Right ventricle myocardium superior (tissue), 1 donor: ENCODE measurements around the gene OR56B1. TPM values are rescaled to one million over a fixed set of nuclear protein-coding genes. Genes with fewer than 3 reads are reported as not detected.
"Not testable (repeated sequence)": the region's sequence is repeated elsewhere in the genome, so short reads cannot be mapped to it uniquely, and the experiment has no call there.

Source experiments
- ATAC-seq: fragments of 200-7000 bp; cut with Tn5 transposase; one replicate; pipeline ENCODE4 v1.9.1; 2020; ENCODE audit warnings: mild to moderate bottlenecking; ENCODE audit not compliant: poor library complexity
- DNase-seq: peaks from one replicate; pipeline ENCODE4 v3.0.0-alpha.2; 2020
- intact Hi-C: fragments of 100-400 bp; cut with DNase I; formaldehyde crosslinking; loops from one replicate; pipeline ENCODE4 v1.11.2; 2022
- long read RNA-seq: library from polyadenylated mRNA; unstranded; transcript quantifications from one replicate; pipeline ENCODE4 v2.0.0, GENCODE V29; 2021
- total RNA-seq: library from RNA; stranded (reverse); fragmentation: NEBNext Ultra II Directional; extraction: Animal tissue kit (Norgen Biotek cat#: 25700); gene quantifications from one replicate; pipeline ENCODE4 v1.2.1, GENCODE V29; 2021
- donor health status: DM: no; HTN: yes; CAD: no; lungs with severe emphysema.

The OR56B1 gene
- total RNA-seq: not detected
- long read RNA-seq: 0 reads

- ATAC-seq: no peak
- intact Hi-C loops: no loop called here
- no peak for DNase-seq
These were observed at the start of gene OR56B1 for GRCh38 chr11:5736396-5736795. OR56B1 (plus strand) TSS chr11:5736448; CDS start chr11:5736517, 69 bp downstream.

- intact Hi-C loops: no loop called here
- no peak for DNase-seq
- no peak for ATAC-seq
These were observed 47.8 kb upstream of the OR56B1 start for GRCh38 chr11:5688482-5688881.

- intact Hi-C loops: no loop called here
- DNase-seq: no peak
- peak; percentile 79 for ATAC-seq
These were observed 46.7 kb upstream of the OR56B1 start, which contains the start of gene TRIM22 for GRCh38 chr11:5689551-5689983. TRIM22 (plus strand) TSS chr11:5689790; CDS start chr11:5696233, 6,443 bp downstream.

- DNase-seq: no peak
- ATAC-seq: peak; percentile 86
- intact Hi-C loops: no loop called here
These were observed 46.0 kb upstream of the OR56B1 start for GRCh38 chr11:5690216-5690615.

- peak; percentile 44 for ATAC-seq
- no peak for DNase-seq
- intact Hi-C loops: no loop called here
These were observed 45.5 kb upstream of the OR56B1 start for GRCh38 chr11:5690736-5691135.

GRCh38 chr11:5691238-5691963 is 44.8 kb upstream of the OR56B1 start:
- intact Hi-C loops, ATAC-seq, DNase-seq: not testable (repeated sequence)

- intact Hi-C loops: no loop called here
- no peak for DNase-seq
- ATAC-seq: no peak
These were observed 44.3 kb upstream of the OR56B1 start for GRCh38 chr11:5691964-5692361.

- DNase-seq (no peak), ATAC-seq (no peak)
- intact Hi-C loops: no loop called here
These were observed 41.6 kb upstream of the OR56B1 start for GRCh38 chr11:5694642-5695041.

- intact Hi-C loops: no loop called here
- ATAC-seq (no peak), DNase-seq (no peak)
These were observed 40.7 kb upstream of the OR56B1 start for GRCh38 chr11:5695580-5695979.

- DNase-seq: no peak
- ATAC-seq: no peak
- intact Hi-C loops: no loop called here
These were observed 40.0 kb upstream of the OR56B1 start for GRCh38 chr11:5696210-5696609.

GRCh38 chr11:5698281-5698680 is 38.0 kb upstream of the OR56B1 start:
- ATAC-seq: no peak
- no peak for DNase-seq
- intact Hi-C loops: no loop called here

GRCh38 chr11:5700421-5701054 is 35.7 kb upstream of the OR56B1 start:
- intact Hi-C loops: no loop called here
- DNase-seq (no peak), ATAC-seq (no peak)

GRCh38 chr11:5701055-5701577 is 35.1 kb upstream of the OR56B1 start:
- intact Hi-C loops: no loop called here
- DNase-seq: no peak
- no peak for ATAC-seq

- intact Hi-C loops: no loop called here
- ATAC-seq (no peak), DNase-seq (no peak)
These were observed 32.3 kb upstream of the OR56B1 start for GRCh38 chr11:5703741-5704536.

- intact Hi-C loops: no loop called here
- DNase-seq (no peak), ATAC-seq (no peak)
These were observed 30.6 kb upstream of the OR56B1 start for GRCh38 chr11:5705688-5706087.

GRCh38 chr11:5712507-5712906 is 23.7 kb upstream of the OR56B1 start:
- no peak for ATAC-seq
- no peak for DNase-seq
- intact Hi-C loops: no loop called here

GRCh38 chr11:5713695-5714094 is 22.6 kb upstream of the OR56B1 start:
- DNase-seq (no peak), ATAC-seq (no peak)
- intact Hi-C loops: no loop called here

GRCh38 chr11:5716518-5716917 is 19.7 kb upstream of the OR56B1 start:
- ATAC-seq, intact Hi-C loops, DNase-seq: not testable (repeated sequence)
